Epidermal melanocyte (primary cell): Measurements from ENCODE around the gene CHD2.
"Not testable (repeated sequence)": the region's sequence is repeated elsewhere in the genome, so short reads cannot be mapped to it uniquely, and the experiment has no call there.

Experiments
- DNase-seq: peaks from one replicate; pipeline ENCODE4 v3.0.0; 2011; ENCODE audit warnings: low spot score; ENCODE audit not compliant: insufficient read length

The CHD2 gene

GRCh38 chr15:92899948-92900730, at the start of gene CHD2:
Gene CHD2 (plus strand): TSS chr15:92900324. CDS start chr15:92901238, 914 bp downstream.
- no peak for DNase-seq

- no peak for DNase-seq
Measured at GRCh38 chr15:92853222-92853621, 46.9 kb upstream of the CHD2 start.

GRCh38 chr15:92861742-92862141, 38.4 kb upstream of the CHD2 start:
- no peak for DNase-seq

GRCh38 chr15:92864127-92864814, 35.9 kb upstream of the CHD2 start:
- no peak for DNase-seq

- DNase-seq, result no peak
Measured at GRCh38 chr15:92869263-92869940, 30.7 kb upstream of the CHD2 start.

- no peak for DNase-seq
Measured at GRCh38 chr15:92870010-92870591, 30.0 kb upstream of the CHD2 start.

DNA sequence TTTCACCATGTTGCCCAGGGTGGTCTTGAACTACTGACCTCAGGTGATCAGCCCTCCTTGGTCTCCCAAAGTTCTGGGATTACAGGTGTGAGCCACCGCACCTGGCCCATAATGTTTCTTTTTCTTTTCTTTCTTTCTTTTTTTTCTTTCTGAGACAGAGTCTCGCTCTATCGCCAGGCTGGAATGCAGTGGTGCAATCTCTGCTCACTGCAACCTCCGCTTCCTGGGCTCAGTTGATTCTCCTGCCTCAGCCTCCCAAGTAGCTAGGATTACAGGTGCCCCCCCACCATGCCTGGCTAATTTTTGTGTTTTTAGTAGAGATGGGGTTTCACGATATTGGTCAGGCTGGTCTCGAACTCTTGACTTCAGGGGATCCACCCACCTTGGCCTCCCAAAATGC, 27.2 kb upstream of the CHD2 start:
- not testable (repeated sequence) for DNase-seq

- DNase-seq, result no peak
Measured at GRCh38 chr15:92877000-92877399, 23.1 kb upstream of the CHD2 start.

DNA sequence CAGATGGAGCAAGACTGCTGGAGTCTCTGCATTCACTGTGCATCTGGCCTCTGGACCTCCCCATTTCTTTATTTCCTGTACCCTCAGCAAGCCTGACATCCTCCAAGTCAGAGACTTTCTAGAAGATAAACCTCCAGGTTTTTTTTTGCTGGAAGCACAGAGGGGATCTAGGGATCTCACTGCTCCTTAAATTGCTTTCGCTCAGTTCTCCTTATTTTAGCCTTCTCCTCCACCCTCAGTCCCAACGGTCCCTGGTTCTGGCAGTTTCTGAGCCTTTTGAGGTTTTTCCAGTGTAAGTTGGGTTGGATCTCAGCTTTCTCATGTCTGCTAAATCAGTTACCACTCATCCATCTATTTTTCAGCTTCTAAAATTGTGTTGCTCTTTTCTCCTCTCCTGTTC, 22.7 kb upstream of the CHD2 start:
- no peak for DNase-seq

DNA sequence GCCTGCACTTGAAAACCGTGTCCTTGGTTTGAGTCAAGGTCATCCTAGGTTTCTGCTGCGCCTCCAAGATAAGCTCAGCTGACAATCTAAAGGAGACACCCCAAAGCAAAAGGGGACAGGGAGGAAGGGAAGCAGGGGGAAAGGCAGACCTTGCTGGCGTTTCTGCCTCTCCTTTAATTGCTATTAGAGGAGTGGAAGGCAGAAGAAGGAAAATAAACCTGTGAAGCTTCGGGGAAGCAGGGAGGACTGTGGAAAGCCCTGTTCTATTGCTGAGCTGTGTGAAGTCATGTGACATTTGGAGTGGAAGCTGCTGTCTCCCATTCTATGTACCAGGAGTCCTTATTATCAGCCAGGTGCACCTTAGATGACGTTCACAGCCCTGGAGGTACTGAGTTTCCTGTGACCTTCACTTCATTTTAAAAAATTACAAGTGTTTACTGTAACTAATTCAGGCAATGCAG, 21.5 kb upstream of the CHD2 start:
- no peak for DNase-seq

- no peak for DNase-seq
Measured at GRCh38 chr15:92879949-92880725, 20.0 kb upstream of the CHD2 start.

GRCh38 chr15:92880796-92881195, 19.3 kb upstream of the CHD2 start:
- no peak for DNase-seq

GRCh38 chr15:92881211-92881754, 18.8 kb upstream of the CHD2 start:
- no peak for DNase-seq

DNA sequence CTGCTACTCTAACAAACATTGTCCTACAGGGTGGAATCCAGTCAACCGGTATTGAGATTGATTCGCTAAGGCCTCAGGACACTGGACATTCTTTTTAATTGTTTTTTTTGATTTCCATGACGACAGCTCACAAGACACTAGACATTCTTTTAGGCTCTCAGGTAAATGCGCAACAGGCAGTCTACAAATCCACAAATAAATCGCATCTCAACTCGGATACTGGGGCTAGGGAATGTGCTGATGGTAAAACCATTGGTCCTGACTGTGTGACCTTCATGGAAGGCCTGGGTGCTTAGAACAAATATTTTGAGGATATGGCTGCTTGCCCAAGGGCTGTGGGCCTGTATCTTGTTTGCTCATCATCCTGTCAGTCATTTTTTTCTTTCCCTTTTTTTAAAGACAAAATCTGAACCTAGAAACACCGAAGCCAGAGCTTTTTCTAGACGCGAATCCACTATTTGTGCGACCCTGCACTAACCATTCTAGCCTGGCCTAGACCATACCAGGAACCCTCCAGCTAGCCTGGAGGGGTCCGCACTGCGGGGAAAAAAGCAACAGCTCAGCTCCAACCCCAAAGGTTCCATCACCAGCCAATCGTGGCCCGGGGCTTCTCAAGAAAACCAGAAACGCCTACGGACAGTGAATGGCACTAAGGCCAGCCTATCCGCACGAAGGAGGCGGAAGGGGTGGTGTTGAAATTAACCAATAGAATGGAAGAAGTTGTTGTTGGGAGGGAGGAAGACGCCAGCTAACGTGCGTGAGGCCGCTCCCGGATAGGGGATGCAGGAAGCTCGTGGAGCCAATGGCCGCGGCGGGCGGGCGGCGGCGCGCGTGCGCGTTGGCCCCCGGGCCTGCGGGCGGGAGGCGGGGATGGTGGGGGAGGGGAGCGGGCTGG, 18.1 kb upstream of the CHD2 start:
- peak; percentile 97 for DNase-seq

DNA sequence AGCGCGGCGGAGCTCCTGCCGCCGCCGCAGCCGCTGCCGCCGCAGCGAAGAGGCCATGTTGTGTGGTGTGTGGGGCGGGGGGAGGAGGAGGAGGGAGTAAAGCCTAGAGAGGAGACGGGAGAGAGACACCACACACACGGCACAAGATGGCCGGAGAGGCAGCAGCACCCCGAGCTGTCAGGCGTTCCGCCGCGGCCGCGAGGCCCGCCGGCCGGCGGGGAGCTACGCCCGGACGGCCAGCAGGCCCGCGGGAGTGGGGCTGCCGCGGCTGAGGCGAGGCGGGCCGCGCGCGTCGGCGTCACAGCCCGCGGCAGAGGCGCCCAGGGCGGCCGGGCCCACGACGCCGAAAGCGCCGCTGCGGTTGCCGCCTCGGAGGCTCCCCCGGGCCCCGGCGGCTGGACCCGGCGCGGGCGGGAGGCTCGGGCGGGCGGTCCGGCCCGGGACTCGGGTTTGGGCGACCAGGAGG, 17.4 kb upstream of the CHD2 start:
- no peak for DNase-seq

DNA sequence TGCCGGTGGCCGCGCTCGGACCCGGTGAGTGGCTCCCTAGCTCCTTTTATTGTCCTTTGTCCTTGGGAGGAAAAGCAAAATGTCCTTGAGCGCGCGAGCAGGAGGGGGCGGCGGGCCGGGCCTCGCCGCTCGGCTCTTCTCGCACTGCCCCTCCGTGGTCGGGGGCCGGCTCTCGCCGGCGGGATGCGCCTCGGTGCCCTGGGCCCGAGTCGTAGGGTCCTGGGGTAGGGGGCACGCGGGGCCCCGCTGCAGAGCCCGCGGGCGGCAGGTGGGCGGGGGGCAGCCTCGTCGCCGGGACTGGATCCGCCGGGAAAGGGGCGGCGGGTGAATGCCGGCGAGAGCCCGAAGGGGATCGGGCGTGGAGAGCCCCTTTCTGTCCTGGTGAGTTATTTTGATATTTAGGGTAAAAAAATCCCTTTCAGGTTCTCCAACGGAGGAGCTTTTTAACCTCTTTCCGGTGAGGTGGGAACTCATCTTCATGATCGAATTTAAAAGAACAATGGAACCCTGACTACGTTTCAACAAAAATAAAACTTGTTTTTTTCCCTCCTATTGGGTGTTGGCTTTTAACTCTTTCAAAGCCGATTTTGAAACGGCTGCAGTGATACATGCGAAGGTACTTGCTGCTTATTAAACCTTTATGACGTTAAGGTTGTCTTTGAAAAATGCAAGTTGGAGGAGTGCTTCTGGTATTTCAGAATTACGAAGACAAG, 16.8 kb upstream of the CHD2 start:
- no peak for DNase-seq

- DNase-seq, result no peak
Measured at GRCh38 chr15:92883876-92884435, 16.2 kb upstream of the CHD2 start.

DNA sequence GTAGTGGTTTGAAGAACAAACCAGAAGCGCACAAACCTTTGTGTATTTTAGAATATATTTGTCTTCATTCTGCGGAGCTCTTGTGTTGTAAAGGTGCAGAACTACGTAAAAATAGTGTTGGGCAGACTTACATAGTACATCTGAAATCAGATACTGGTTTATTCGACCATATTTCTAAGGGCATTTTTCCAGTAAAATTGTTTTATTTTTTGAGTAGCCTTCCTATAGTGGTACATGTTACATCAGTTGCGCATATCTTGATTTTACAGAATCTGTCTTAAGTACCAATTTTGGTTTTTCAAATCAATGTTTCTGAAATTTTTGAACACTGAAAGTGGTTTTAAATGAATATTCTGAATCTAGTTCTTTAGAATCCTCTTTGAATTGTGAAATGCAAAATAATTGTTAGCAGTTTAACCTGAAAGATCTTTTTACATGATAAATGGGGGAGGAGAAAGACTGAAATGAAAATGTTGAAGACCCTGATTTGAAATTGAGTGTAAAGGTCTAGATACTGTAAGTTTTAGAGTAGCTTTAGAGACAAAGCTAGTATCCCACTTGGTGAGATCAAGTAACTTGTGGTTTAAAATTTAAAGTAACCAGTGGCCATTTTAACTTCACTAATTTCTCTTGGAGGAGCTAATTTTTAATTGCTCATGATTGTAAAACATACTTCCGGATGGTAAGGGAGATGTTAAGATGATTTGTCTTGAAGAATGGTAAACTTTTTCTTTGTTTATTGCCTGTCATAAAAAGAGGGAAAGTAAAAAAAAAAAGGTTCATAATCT, 15.5 kb upstream of the CHD2 start:
- DNase-seq, result no peak
